GM21717 (cell line): Measurements from ENCODE around the gene ZBTB5.
"Not testable (repeated sequence)": the region's sequence is repeated elsewhere in the genome, so short reads cannot be mapped to it uniquely, and the experiment has no call there.

Experiments used
- ATAC-seq: cut with Tn5 transposase; IDR thresholded peaks from one replicate; pipeline ENCODE4 v1.9.1; 2021; ENCODE audit warnings: mild to moderate bottlenecking, moderate library complexity; ENCODE audit not compliant: unreplicated experiment

The ZBTB5 gene

GRCh38 chr9:37452611-37453010, 12.6 kb downstream of the ZBTB5 start:
- no peak for ATAC-seq

DNA sequence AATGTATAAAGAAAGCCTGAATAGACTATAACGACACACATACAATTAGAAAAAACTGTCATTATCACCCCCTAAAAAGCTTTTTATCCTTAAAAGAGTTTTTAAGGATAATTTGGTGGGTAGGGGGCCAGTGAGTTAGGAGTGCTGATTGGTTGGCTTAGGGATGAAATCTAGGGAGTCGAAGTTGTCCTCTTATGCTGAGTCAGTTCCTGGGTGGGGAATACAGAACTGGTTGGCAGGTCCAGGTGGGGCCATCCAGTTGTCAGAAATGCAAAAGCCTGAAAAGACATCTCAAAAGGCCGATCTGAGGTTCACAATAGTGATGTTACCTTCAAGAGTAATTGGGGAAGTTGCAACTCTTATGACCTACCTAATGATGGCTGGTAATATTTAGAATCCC, 13.6 kb downstream of the ZBTB5 start:
- ATAC-seq: no peak

- no peak for ATAC-seq
Observed at GRCh38 chr9:37449862-37450632, 15.2 kb downstream of the ZBTB5 start.

DNA sequence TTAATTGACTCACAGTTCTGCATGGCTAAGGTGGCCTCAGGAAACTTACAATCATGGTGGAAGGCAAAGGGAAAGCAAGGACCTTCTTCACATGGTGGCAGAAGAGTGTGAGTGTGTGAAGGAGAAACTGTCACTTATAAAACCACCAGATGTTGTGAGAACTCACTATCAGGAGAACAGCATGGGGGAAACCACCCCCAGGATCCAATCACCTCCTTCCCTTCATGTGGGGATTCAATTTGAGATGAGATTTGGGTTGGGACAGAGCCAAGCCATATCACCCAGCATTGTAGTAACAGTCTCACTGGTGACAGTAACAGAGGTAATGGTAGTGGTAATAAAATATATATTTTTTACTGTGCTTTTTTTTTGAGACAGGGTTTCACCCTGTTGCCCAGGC, 18.1 kb downstream of the ZBTB5 start:
- no peak for ATAC-seq

GRCh38 chr9:37446401-37446800, 18.8 kb downstream of the ZBTB5 start:
- no peak for ATAC-seq

- ATAC-seq: no peak
Observed at GRCh38 chr9:37445832-37446231, 19.4 kb downstream of the ZBTB5 start.

DNA sequence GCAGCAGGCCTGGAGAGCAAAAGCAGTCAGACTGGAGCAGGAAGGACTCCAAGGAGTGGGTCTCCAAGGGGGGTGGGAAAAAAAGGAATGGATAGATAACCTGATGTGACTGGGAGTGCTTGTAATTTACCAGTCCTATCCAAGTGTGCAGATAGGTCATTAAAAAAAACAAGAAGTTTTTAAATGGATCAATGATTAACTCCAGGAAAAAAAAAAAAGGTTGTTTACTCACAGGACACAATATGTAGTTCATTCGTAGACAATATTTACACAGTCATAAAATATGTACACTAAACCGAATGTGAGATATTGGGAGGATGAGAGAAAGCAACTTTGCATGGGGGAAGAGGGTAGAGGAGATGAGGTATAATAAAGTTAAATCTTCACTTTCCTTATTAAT, 20.4 kb downstream of the ZBTB5 start:
- no peak for ATAC-seq

- ATAC-seq: no peak
Observed at GRCh38 chr9:37443566-37443965, 21.7 kb downstream of the ZBTB5 start.

DNA sequence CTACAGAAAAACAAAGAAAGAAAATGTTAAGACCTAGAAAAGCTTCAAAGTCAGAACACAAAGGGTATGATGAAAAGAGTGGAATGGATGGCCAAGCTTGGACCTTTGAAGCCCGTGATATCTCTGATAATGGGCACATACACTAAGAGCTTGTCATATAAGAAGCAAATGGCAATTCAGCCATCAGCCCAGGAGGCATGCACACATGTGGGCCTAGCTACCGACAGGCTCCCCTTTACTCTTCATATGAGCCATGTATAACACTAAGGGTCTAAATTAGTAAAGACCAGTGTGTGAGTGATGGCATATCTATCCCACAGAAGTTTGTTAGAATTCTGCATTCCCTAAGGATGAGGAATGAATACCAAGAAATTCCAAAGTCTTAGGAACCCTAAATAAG, 22.7 kb downstream of the ZBTB5 start:
- ATAC-seq: no peak

- ATAC-seq: no peak
Observed at GRCh38 chr9:37441776-37442370, 23.4 kb downstream of the ZBTB5 start.

GRCh38 chr9:37438359-37438758, 26.9 kb downstream of the ZBTB5 start:
- no peak for ATAC-seq

GRCh38 chr9:37437621-37438020, 27.6 kb downstream of the ZBTB5 start:
- ATAC-seq: no peak

- no peak for ATAC-seq
Observed at GRCh38 chr9:37437010-37437409, 28.2 kb downstream of the ZBTB5 start.

DNA sequence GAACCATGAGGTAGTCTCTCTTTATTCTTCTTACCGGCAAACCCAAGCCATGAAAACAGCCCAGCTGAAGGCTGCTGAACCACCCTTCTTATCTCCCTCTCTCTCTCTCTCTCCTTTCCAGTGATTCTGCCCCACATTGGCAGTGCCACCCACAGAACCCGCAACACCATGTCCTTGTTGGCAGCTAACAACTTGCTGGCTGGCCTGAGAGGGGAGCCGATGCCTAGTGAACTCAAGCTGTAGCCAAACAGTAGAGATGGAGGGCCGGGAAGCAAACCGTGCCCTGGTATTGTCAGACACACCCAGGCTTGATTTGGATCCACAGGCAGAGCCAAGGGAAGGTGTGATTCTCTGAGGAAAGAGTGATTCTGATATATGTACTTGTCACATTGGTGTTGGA, 28.7 kb downstream of the ZBTB5 start:
- no peak for ATAC-seq

DNA sequence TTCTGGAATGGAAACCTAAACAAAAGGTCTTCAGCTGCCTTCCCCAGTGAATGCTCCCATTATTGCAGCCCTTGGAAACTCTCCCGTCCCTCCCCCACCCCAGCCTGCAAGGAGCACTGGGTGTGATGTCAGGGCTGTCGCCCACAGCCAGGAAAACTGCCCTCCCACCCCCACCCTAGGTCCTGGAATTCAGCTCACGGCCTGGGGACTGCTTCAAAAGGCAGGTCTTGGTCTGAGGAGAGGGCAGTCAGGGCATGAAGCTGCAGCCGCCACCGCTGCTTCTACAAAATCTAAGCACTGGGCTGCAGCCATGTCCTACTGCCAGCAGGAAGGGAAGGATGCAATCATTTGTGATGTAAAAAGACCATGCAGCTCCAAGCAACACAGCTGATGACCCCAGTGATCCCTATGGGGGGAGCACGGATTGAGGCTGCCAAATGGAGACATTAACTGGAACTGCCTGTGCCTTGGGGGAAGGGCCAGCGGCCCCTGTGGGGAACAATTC, 31.3 kb downstream of the ZBTB5 start:
- ATAC-seq: no peak

- ATAC-seq: no peak
Observed at GRCh38 chr9:37432020-37432419, 33.2 kb downstream of the ZBTB5 start.

DNA sequence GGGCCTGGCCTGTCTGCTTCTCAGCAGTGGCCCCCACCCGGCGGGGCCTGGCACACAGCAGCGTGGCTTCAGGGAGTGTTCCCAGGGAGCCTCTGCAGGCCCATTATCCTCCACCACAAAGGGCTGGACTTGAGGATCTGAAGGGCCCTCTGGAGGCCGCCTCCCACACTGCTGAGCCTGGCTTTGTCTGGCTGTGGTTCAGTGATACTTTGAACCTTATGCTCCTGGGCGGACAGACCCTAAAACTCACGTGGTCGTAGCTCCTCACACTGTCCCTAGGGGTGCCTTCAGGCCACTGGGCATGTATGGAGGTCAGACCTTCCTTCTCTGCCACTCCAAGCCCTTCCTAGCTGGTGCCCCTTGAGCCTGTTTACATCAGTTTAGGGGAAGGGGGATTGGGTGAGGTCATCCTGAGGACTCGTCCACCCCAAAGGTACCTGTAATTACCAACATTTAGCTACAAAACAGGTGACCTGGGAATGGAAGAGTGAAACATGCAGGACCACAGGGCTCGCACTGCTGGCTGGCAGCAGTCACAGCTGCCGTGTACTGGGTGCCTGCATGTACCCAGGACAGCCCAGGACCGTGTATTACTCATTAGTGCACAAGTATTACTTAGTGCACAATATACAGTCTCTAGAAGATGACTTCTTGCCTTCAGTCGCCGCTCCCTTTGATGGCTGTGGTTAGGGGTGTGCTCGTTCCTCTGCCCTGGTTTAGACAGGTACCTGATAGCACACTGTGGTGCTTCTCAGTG, 34.2 kb downstream of the ZBTB5 start:
- no peak for ATAC-seq

- ATAC-seq: no peak
Observed at GRCh38 chr9:37429441-37430285, 35.6 kb downstream of the ZBTB5 start.

DNA sequence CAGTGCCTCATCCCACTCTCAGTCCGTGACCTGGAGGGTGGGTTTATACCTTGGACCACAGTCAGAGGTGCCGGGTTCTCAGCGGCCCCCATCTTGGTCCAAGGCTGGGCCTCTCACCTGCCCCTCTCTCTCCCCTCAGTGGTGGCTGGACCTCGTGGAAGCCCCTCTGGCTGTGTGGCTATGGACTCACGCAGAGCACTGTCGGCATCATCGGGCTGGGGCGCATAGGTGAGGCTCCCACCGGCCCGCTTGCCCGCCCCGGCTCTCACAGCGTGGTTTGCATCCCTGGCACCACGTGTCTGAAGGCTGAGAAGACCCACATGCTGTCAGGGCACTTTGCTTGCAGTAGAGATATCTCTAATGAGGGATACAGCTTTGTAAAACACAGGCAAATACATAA, 36.9 kb downstream of the ZBTB5 start:
- no peak for ATAC-seq

GRCh38 chr9:37426846-37427245, 38.4 kb downstream of the ZBTB5 start:
- no peak for ATAC-seq

- not testable (repeated sequence) for ATAC-seq
Observed at GRCh38 chr9:37426431-37426830, 38.8 kb downstream of the ZBTB5 start.
